IMR-90 (cell line): ENCODE measurements around the gene ATPAF1.

Experiments
- BHLHE40 ChIP-seq: fragments of 150-350 bp; IDR thresholded peaks from 2 replicates; pipeline ENCODE4 v1.6.1; 2016; ENCODE audit warnings: mild to moderate bottlenecking, low read depth, low read length
- CEBPB ChIP-seq: IDR thresholded peaks from 2 replicates; pipeline ENCODE4 v1.6.1; 2012; ENCODE audit warnings: low read depth, low read length, improper control_type of control experiment
- CHD1 ChIP-seq: IDR thresholded peaks from 2 replicates; pipeline ENCODE4 v1.6.1; 2012; ENCODE audit warnings: low read depth, low read length, improper control_type of control experiment
- MAFK ChIP-seq: IDR thresholded peaks from 2 replicates; pipeline ENCODE4 v1.6.1; 2012; ENCODE audit warnings: low read depth, low read length, improper control_type of control experiment
- MAZ ChIP-seq: IDR thresholded peaks from 2 replicates; pipeline ENCODE4 v1.6.1; 2012; ENCODE audit warnings: low read depth, mild to moderate bottlenecking, low read length, improper control_type of control experiment, moderate library complexity, borderline replicate concordance
- MXI1 ChIP-seq: IDR thresholded peaks from 2 replicates; pipeline ENCODE4 v1.6.1; 2012; ENCODE audit warnings: low read depth, mild to moderate bottlenecking, low read length, moderate library complexity, borderline replicate concordance
- NFE2L2 ChIP-seq: fragments of 150-350 bp; IDR thresholded peaks from 2 replicates; pipeline ENCODE4 v1.6.1; 2016; ENCODE audit warnings: low read depth, mild to moderate bottlenecking, low read length
- POLR2A ChIP-seq: IDR thresholded peaks from 2 replicates; pipeline ENCODE4 v1.6.1; 2012; ENCODE audit warnings: mild to moderate bottlenecking, low read depth, low read length
- RAD21 ChIP-seq: IDR thresholded peaks from 2 replicates; pipeline ENCODE4 v1.6.1; 2012; ENCODE audit warnings: low read length, improper control_type of control experiment
- RFX5 ChIP-seq: IDR thresholded peaks from 2 replicates; pipeline ENCODE4 v1.8.0; 2012; ENCODE audit warnings: low read depth, mild to moderate bottlenecking, low read length, moderate library complexity
- SMC3 ChIP-seq: fragments of 150-350 bp; IDR thresholded peaks from 2 replicates; pipeline ENCODE4 v1.6.1; 2016; ENCODE audit warnings: low read depth, mild to moderate bottlenecking, antibody characterized with exemption, low read length, moderate library complexity
- TF ChIP-seq, protein P1 (sequence below): conservative IDR thresholded peaks from 2 replicates; pipeline ENCODE4 v1.5.1; 2012; ENCODE audit warnings: mild to moderate bottlenecking, low read depth, low read length, improper control_type of control experiment
- TF ChIP-seq, protein P2 (sequence below): fragments of 150-350 bp; IDR thresholded peaks from 2 replicates; pipeline ENCODE4 v1.6.1; 2016; ENCODE audit warnings: low read depth, mild to moderate bottlenecking, low read length, moderate library complexity, borderline replicate concordance
- TF ChIP-seq, protein P3 (sequence below): fragments of 150-350 bp; IDR thresholded peaks from 2 replicates; pipeline ENCODE4 v1.6.1; 2017; ENCODE audit warnings: mild to moderate bottlenecking, antibody characterized with exemption, low read length, low read depth

DNA sequence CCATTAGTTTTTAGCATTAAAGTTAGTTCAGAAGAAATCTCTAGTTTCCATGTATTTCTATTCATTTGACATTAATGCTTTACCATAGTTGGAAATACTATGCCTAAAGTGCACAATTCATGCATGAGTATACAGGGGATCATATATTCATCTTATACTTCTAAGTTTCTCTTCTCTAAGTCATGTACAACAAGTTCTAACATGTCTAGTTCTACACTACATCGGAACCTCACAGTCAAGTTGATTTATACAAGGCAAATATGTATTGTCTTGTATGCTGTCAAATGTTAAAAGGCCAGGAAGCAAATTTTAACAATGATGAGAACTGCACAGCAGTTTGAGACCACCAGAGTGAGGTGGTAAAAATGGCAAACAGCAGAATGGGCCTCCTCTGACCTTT lies 28.6 kb downstream of the ATPAF1 start:
- TF ChIP-seq, protein P1, sequence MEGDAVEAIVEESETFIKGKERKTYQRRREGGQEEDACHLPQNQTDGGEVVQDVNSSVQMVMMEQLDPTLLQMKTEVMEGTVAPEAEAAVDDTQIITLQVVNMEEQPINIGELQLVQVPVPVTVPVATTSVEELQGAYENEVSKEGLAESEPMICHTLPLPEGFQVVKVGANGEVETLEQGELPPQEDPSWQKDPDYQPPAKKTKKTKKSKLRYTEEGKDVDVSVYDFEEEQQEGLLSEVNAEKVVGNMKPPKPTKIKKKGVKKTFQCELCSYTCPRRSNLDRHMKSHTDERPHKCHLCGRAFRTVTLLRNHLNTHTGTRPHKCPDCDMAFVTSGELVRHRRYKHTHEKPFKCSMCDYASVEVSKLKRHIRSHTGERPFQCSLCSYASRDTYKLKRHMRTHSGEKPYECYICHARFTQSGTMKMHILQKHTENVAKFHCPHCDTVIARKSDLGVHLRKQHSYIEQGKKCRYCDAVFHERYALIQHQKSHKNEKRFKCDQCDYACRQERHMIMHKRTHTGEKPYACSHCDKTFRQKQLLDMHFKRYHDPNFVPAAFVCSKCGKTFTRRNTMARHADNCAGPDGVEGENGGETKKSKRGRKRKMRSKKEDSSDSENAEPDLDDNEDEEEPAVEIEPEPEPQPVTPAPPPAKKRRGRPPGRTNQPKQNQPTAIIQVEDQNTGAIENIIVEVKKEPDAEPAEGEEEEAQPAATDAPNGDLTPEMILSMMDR, result no peak
- TF ChIP-seq CEBPB, result no peak
- TF ChIP-seq, protein P2, sequence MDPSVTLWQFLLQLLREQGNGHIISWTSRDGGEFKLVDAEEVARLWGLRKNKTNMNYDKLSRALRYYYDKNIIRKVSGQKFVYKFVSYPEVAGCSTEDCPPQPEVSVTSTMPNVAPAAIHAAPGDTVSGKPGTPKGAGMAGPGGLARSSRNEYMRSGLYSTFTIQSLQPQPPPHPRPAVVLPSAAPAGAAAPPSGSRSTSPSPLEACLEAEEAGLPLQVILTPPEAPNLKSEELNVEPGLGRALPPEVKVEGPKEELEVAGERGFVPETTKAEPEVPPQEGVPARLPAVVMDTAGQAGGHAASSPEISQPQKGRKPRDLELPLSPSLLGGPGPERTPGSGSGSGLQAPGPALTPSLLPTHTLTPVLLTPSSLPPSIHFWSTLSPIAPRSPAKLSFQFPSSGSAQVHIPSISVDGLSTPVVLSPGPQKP, result no peak
- TF ChIP-seq MXI1, result no peak
- TF ChIP-seq POLR2A, result no peak
- no peak for TF ChIP-seq CHD1
- TF ChIP-seq BHLHE40, result no peak
- no peak for TF ChIP-seq RAD21
- no peak for TF ChIP-seq MAZ
- no peak for TF ChIP-seq SMC3
- TF ChIP-seq RFX5, result no peak
- TF ChIP-seq NFE2L2, result no peak
- TF ChIP-seq MAFK, result no peak
- TF ChIP-seq, protein P3, sequence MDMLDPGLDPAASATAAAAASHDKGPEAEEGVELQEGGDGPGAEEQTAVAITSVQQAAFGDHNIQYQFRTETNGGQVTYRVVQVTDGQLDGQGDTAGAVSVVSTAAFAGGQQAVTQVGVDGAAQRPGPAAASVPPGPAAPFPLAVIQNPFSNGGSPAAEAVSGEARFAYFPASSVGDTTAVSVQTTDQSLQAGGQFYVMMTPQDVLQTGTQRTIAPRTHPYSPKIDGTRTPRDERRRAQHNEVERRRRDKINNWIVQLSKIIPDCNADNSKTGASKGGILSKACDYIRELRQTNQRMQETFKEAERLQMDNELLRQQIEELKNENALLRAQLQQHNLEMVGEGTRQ, result no peak
